IPS DF 19.7 (cell line): Measurements from ENCODE around the gene MARK1.

Experiments used
- DNase-seq: peaks from one replicate; pipeline ENCODE4 v3.0.0-alpha.2; 2013; ENCODE audit warnings: low read depth, low spot score

The MARK1 gene

GRCh38 chr1:220711056-220711809 is 183.3 kb downstream of the MARK1 start:
- DNase-seq = no peak
